Transverse colon (tissue), 4 donors: ENCODE results near the gene TJP1. TPM values are rescaled to one million over a fixed set of nuclear protein-coding genes. Genes with fewer than 3 reads are reported as not detected.

ENCODE experiments used
- DNase-seq: peaks from one replicate; pipeline ENCODE4 v3.0.0-alpha.2; 2019
- H3K27ac ChIP-seq, 4 donors: fragments of 200-600 bp; sonication (generic); 2 replicates each; pipeline ENCODE4 v1.5.1; 2016 to 2018; ENCODE audit warnings: inconsistent platforms in 4 of 4
- H3K27me3 ChIP-seq: fragments of 200-600 bp; sonication (generic); 2 replicates; pipeline ENCODE4 v1.5.1; 2017; ENCODE audit warnings: inconsistent platforms
- H3K36me3 ChIP-seq, 4 donors: fragments of 200-600 bp; sonication (generic); 2 replicates each; pipeline ENCODE4 v1.5.1; 2017 to 2019; ENCODE audit warnings: inconsistent platforms in 4 of 4
- H3K4me1 ChIP-seq, 4 donors: fragments of 200-600 bp; sonication (generic); 2 replicates each; pipeline ENCODE4 v1.5.1; 2017 to 2020; ENCODE audit warnings: inconsistent platforms in 4 of 4
- H3K4me3 ChIP-seq, 4 donors: fragments of 200-600 bp; sonication (generic); 1 replicate in 1 of 4; 2 replicates in 3 of 4; pipeline versions ENCODE4 v1.5.1 to v1.6.1; 2017 to 2019; ENCODE audit warnings: inconsistent platforms in 4 of 4
- H3K9me3 ChIP-seq, 2 donors: fragments of 200-600 bp; sonication (generic); 2 replicates each; pipeline ENCODE4 v1.5.1; 2017 to 2019; ENCODE audit warnings: inconsistent platforms in 2 of 2
- CTCF ChIP-seq, 5 experiments: fragments of 200-600 bp in 3 of 5; fragments of 450-650 bp in 2 of 5; sonication (generic) in 3 of 5; IDR thresholded peaks; 1 replicate in 2 of 5; 2 replicates in 3 of 5; pipeline ENCODE4 v1.5.1; 2016 to 2017; ENCODE audit warnings: antibody characterized with exemption in 5 of 5, inconsistent platforms in 3 of 5, mild to moderate bottlenecking in 2 of 5, moderate library complexity in 1 of 5
- EP300 ChIP-seq: sonication (generic); formaldehyde crosslinking; IDR thresholded peaks from one replicate; pipeline ENCODE4 v1.6.1; 2017; ENCODE audit warnings: antibody characterized with exemption, low read depth
- POLR2A ChIP-seq: fragments of 450-650 bp; IDR thresholded peaks from one replicate; pipeline ENCODE4 v1.6.1; 2016; ENCODE audit warnings: antibody characterized with exemption, mild to moderate bottlenecking, moderate library complexity
- POLR2AphosphoS5 ChIP-seq, 3 donors: sonication (generic); formaldehyde crosslinking; IDR thresholded peaks; one replicate each; pipeline ENCODE4 v1.6.1; 2016; ENCODE audit warnings: antibody characterized with exemption in 3 of 3
- WGBS, 2 donors: methylation state at CpG; one replicate each; pipeline ENCODE4 v1.1.5; 2018; ENCODE audit warnings: low coverage in 1 of 2; 5-methylcytosine and 5-hydroxymethylcytosine counted together
- in situ Hi-C, 4 donors: fragments of 200-750 bp; cut with MboI; loops; one replicate each; pipeline versions ENCODE4 v1.15.0 to v1.15.1; 2017; ENCODE audit warnings: low sequenced_read_pairs in 3 of 4, low pct_ligation_motif_present in 1 of 4, low pct_unique_long_range_greater_than_20kb in 1 of 4
- intact Hi-C: fragments of 100-400 bp; cut with DNase I; formaldehyde crosslinking; loops from one replicate; pipeline ENCODE4 v1.15.1; 2023; ENCODE audit warnings: low total_unique reads
- small RNA-seq, 4 donors: library from RNA; depleted of rRNA; stranded (forward); fragments of <200 nt; gene quantifications; one replicate each; pipeline ENCODE3, GENCODE V24; 2016
- total RNA-seq, 4 donors: library from RNA; depleted of rRNA; stranded (reverse); fragments of >200 nt; gene quantifications; one replicate each; pipeline ENCODE4 v1.1.0, GENCODE V29; 2016

The TJP1 gene
- total RNA-seq, 4 donors from 2014 or later: 69.9 to 119 (median 93.0) TPM

GRCh38 chr15:29651476-29652233 lies 170.6 kb downstream of the TJP1 start:
- intact Hi-C loops: no loop called here
- 84% methylated on average over 11 of the region's 11 CpGs; no CpG with 5 or more reads in 1 of the 2 donors for WGBS, 2 donors

More at GRCh38 chr15:29651476-29652233, 170.6 kb downstream of the TJP1 start:
- no peak overlapping the region for H3K27ac ChIP-seq
- no peaks in the 10 kb centered on the region for H3K9me3 ChIP-seq
- H3K4me3 ChIP-seq: no peak overlapping the region
- no peaks in the 10 kb centered on the region for H3K4me1 ChIP-seq
- no peaks in the 10 kb centered on the region for H3K36me3 ChIP-seq
- DNase-seq: no peak
- in situ Hi-C loops: loop anchor here in 2 of 4 donors (25.0 kb wide), 2 partner anchors 286 to 411 kb away; no protein-coding TSS in a partner anchor
- H3K27me3 ChIP-seq: no peaks in the 10 kb centered on the region
- TF ChIP-seq EP300: no peak
- TF ChIP-seq POLR2AphosphoS5 (IDR thresholded peaks at IDR 0.05): no peak
- no peak for TF ChIP-seq CTCF (IDR thresholded peaks at IDR 0.05)
- TF ChIP-seq POLR2A: no peak

Small RNA genes lying within 50 kb of the gene (small RNA-seq; reads per million reads assigned to genes)
- 0 reads per million in 4 donors for gene HMGN2P5
